Liver (tissue), 9 donors: Measurements from ENCODE around the gene COPS7A. TPM values are rescaled to one million over a fixed set of nuclear protein-coding genes. Genes with fewer than 3 reads are reported as not detected.
A peak's percentile ranks its signal among the peaks of the same experiment; 100 is the strongest.

ENCODE experiments used
- DNase-seq: peaks from one replicate; pipeline ENCODE4 v3.0.0-alpha.2; 2017; ENCODE audit warnings: low spot score
- H3K27ac ChIP-seq, 2 donors: one replicate each; pipeline ENCODE4 v1.7.0; 2013; ENCODE audit warnings: inconsistent platforms in 2 of 2, low read length in 2 of 2, control low read depth in 1 of 2, low read depth in 1 of 2, mild to moderate bottlenecking in 1 of 2
- H3K27me3 ChIP-seq, 4 donors: one replicate each; pipeline versions ENCODE4 v1.6.1 to v1.7.0; 2013; ENCODE audit warnings: low read length in 3 of 4, inconsistent platforms in 1 of 4, mild to moderate bottlenecking in 1 of 4, moderate library complexity in 1 of 4; ENCODE audit not compliant: control insufficient read depth in 4 of 4, insufficient read depth in 4 of 4
- H3K36me3 ChIP-seq, 4 donors: one replicate each; pipeline versions ENCODE4 v1.6.1 to v1.7.0; 2013; ENCODE audit warnings: low read length in 3 of 4, mild to moderate bottlenecking in 3 of 4, low read depth in 1 of 4, moderate library complexity in 1 of 4; ENCODE audit not compliant: control insufficient read depth in 4 of 4, insufficient read depth in 3 of 4
- H3K4me1 ChIP-seq, 4 donors: one replicate each; pipeline versions ENCODE4 v1.6.1 to v1.7.0; 2013; ENCODE audit warnings: low read length in 3 of 4, mild to moderate bottlenecking in 3 of 4, moderate library complexity in 1 of 4; ENCODE audit not compliant: control insufficient read depth in 4 of 4, insufficient read depth in 4 of 4
- H3K4me3 ChIP-seq, 3 donors: one replicate each; pipeline versions ENCODE4 v1.6.1 to v1.7.0; 2013; ENCODE audit warnings: low read length in 3 of 3, control low read depth in 1 of 3, low read depth in 1 of 3, mild to moderate bottlenecking in 1 of 3
- H3K9ac ChIP-seq, 2 donors: one replicate each; pipeline ENCODE4 v1.7.0; 2013; ENCODE audit warnings: low read length in 2 of 2, mild to moderate bottlenecking in 2 of 2, moderate library complexity in 2 of 2, control low read depth in 1 of 2, low read depth in 1 of 2
- H3K9me3 ChIP-seq, 4 donors: one replicate each; pipeline versions ENCODE4 v1.6.1 to v1.7.0; 2013; ENCODE audit warnings: low read length in 3 of 4; ENCODE audit not compliant: control insufficient read depth in 4 of 4
- CTCF ChIP-seq: fragments of 150-350 bp; IDR thresholded peaks from 2 replicates; pipeline ENCODE4 v1.5.1; 2017; ENCODE audit warnings: improper control_type of control experiment, low read depth, low read length; ENCODE audit not compliant: missing input control
- EGR1 ChIP-seq, 2 donors: IDR thresholded peaks; 2 replicates each; pipeline ENCODE4 v1.6.1; 2016 to 2018; ENCODE audit warnings: antibody characterized with exemption in 2 of 2, low read depth in 2 of 2
- FOXA1 ChIP-seq: IDR thresholded peaks from 2 replicates; pipeline ENCODE4 v1.6.1; 2016; ENCODE audit warnings: antibody characterized with exemption
- FOXA2 ChIP-seq: IDR thresholded peaks from 2 replicates; pipeline ENCODE4 v1.6.1; 2016; ENCODE audit warnings: antibody characterized with exemption
- GABPA ChIP-seq, 2 donors: IDR thresholded peaks in 1 of 2; conservative IDR thresholded peaks in 1 of 2; 2 replicates each; pipeline ENCODE4 v1.6.1; 2016; ENCODE audit warnings: antibody characterized with exemption in 2 of 2, mild to moderate bottlenecking in 1 of 2, moderate library complexity in 1 of 2
- HNF4A ChIP-seq, 2 donors: conservative IDR thresholded peaks; 2 replicates each; pipeline ENCODE4 v1.6.1; 2016; ENCODE audit warnings: antibody characterized with exemption in 2 of 2, mild to moderate bottlenecking in 2 of 2
- HNF4G ChIP-seq: IDR thresholded peaks from 2 replicates; pipeline ENCODE4 v1.6.1; 2016; ENCODE audit warnings: antibody characterized with exemption
- JUND ChIP-seq, 2 donors: IDR thresholded peaks; 2 replicates each; pipeline ENCODE4 v1.6.1; 2016; ENCODE audit warnings: antibody characterized with exemption in 2 of 2
- MAX ChIP-seq: IDR thresholded peaks from 2 replicates; pipeline ENCODE4 v1.6.1; 2016; ENCODE audit warnings: antibody characterized with exemption
- NR2F2 ChIP-seq: IDR thresholded peaks from 2 replicates; pipeline ENCODE4 v1.6.1; 2016; ENCODE audit warnings: antibody characterized with exemption
- RAD21 ChIP-seq, 2 donors: IDR thresholded peaks; 2 replicates each; pipeline ENCODE4 v1.6.1; 2016; ENCODE audit warnings: antibody characterized with exemption in 2 of 2, mild to moderate bottlenecking in 2 of 2
- RXRA ChIP-seq, 2 donors: IDR thresholded peaks; 2 replicates each; pipeline ENCODE4 v1.6.1; 2017 to 2018; ENCODE audit warnings: antibody characterized with exemption in 2 of 2, mild to moderate bottlenecking in 1 of 2
- SP1 ChIP-seq: IDR thresholded peaks from 2 replicates; pipeline ENCODE4 v1.6.1; 2018; ENCODE audit warnings: antibody characterized with exemption, mild to moderate bottlenecking
- TAF1 ChIP-seq: conservative IDR thresholded peaks from 2 replicates; pipeline ENCODE4 v1.6.1; 2016; ENCODE audit warnings: antibody characterized with exemption, mild to moderate bottlenecking
- YY1 ChIP-seq: IDR thresholded peaks from 2 replicates; pipeline ENCODE4 v1.6.1; 2016; ENCODE audit warnings: antibody characterized with exemption, mild to moderate bottlenecking
- WGBS: extraction: QIAGEN DNeasy Blood & Tissue Kit; methylation state at CpG from one replicate; pipeline ENCODE4 v1.1.7; 2013; 5-methylcytosine and 5-hydroxymethylcytosine counted together
- polyA plus RNA-seq, 2 donors: library from polyadenylated mRNA; stranded (reverse) in 1 of 2; unstranded in 1 of 2; fragments of 200-250 nt in 1 of 2; fragments of >200 nt in 1 of 2; fragmentation: Nextera tagmentation in 1 of 2; extraction: Ambion mirVana in 1 of 2; gene quantifications; one replicate each; pipeline versions ENCODE4 v1.2.1 to v1.2.3, GENCODE V29; 2013 to 2015
- total RNA-seq, 2 donors: library from RNA; depleted of rRNA; stranded (reverse); fragments of >200 nt; gene quantifications; one replicate each; pipeline ENCODE4 v1.2.3, GENCODE V29; 2014
- TF ChIP-seq, protein P1 (sequence below): IDR thresholded peaks from 2 replicates; pipeline ENCODE4 v1.6.1; 2016; ENCODE audit warnings: antibody characterized with exemption
- TF ChIP-seq, protein P2 (sequence below): IDR thresholded peaks from 2 replicates; pipeline ENCODE4 v1.6.1; 2016; ENCODE audit warnings: antibody characterized with exemption, mild to moderate bottlenecking
- donor health status: healthy.
- donor health status: healthy.
- donor health status: healthy.
- donor health status: healthy.
- donor health status: healthy.

The COPS7A gene
- total and polyA plus RNA-seq, 4 donors, result 26.0 to 37.7 (median 32.4) TPM

- Histone ChIP-seq H3K4me3 (peak overlapping the region in 1 of 3 donors; percentile 1), H3K36me3 (peaks cover 0 to 8% (median 4%) of the 10 kb centered on the region in 4 donors), H3K27ac (peak overlapping the region; percentile 48 to 49), H3K4me1 (peaks cover 14 to 87% (median 61%) of the 10 kb centered on the region in 4 donors), H3K9me3 (no peaks in the 10 kb centered on the region), H3K27me3 (no peaks in the 10 kb centered on the region), H3K9ac (no peak overlapping the region)
- no peak for DNase-seq
- 65% methylated on average over 60 of the region's 60 CpGs for whole genome bisulfite sequencing
- TF ChIP-seq RAD21 (IDR thresholded peaks at IDR 0.05) (no peak), FOXA1 (no peak), EGR1 (IDR thresholded peaks at IDR 0.05; ENCODE audit: low read depth in 2 of 2) (no peak), NR2F2 (no peak), JUND (IDR thresholded peaks at IDR 0.05) (no peak), GABPA (IDR thresholded peaks at IDR 0.05 in 1 of 2, conservative IDR thresholded peaks at IDR 0.05 in 1 of 2) (no peak), YY1 (no peak), HNF4A (conservative IDR thresholded peaks at IDR 0.05) (no peak), SP1 (no peak), TAF1 (no peak), CTCF (no peak), FOXA2 (no peak), HNF4G (no peak)
- TF ChIP-seq, protein P1, sequence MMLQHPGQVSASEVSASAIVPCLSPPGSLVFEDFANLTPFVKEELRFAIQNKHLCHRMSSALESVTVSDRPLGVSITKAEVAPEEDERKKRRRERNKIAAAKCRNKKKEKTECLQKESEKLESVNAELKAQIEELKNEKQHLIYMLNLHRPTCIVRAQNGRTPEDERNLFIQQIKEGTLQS, result no peak
- TF ChIP-seq, protein P2, sequence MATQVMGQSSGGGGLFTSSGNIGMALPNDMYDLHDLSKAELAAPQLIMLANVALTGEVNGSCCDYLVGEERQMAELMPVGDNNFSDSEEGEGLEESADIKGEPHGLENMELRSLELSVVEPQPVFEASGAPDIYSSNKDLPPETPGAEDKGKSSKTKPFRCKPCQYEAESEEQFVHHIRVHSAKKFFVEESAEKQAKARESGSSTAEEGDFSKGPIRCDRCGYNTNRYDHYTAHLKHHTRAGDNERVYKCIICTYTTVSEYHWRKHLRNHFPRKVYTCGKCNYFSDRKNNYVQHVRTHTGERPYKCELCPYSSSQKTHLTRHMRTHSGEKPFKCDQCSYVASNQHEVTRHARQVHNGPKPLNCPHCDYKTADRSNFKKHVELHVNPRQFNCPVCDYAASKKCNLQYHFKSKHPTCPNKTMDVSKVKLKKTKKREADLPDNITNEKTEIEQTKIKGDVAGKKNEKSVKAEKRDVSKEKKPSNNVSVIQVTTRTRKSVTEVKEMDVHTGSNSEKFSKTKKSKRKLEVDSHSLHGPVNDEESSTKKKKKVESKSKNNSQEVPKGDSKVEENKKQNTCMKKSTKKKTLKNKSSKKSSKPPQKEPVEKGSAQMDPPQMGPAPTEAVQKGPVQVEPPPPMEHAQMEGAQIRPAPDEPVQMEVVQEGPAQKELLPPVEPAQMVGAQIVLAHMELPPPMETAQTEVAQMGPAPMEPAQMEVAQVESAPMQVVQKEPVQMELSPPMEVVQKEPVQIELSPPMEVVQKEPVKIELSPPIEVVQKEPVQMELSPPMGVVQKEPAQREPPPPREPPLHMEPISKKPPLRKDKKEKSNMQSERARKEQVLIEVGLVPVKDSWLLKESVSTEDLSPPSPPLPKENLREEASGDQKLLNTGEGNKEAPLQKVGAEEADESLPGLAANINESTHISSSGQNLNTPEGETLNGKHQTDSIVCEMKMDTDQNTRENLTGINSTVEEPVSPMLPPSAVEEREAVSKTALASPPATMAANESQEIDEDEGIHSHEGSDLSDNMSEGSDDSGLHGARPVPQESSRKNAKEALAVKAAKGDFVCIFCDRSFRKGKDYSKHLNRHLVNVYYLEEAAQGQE, result no peak
Measured at GRCh38 chr12:6773590-6774351, 49.9 kb downstream of the COPS7A start.

DNA sequence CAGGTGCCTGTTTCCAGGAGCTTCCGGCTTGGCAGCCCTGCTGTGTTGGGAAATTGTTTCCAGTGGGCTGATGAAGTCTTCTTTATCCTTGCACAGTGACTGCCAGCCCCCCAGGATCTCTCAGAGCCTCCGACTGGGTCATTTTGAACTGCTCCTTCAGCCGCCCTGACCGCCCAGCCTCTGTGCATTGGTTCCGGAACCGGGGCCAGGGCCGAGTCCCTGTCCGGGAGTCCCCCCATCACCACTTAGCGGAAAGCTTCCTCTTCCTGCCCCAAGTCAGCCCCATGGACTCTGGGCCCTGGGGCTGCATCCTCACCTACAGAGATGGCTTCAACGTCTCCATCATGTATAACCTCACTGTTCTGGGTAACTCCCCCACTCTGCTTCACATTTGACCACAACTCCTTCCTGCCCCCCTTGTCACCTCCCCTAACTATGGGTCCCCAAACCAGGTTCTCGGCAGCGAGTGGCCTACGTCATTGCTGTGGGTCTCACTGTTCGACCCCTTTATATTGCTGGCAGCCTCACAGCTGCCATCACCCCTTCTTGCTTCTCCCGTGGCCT is 50.7 kb downstream of the COPS7A start:
- Histone ChIP-seq H3K27me3 (no peaks in the 10 kb centered on the region), H3K36me3 (peaks cover 0 to 6% (median 2%) of the 10 kb centered on the region in 4 donors), H3K27ac (peak overlapping the region; percentile 48 to 49), H3K4me3 (no peak overlapping the region), H3K9ac (no peak overlapping the region), H3K4me1 (peaks cover 12 to 87% (median 60%) of the 10 kb centered on the region in 4 donors), H3K9me3 (no peaks in the 10 kb centered on the region)
- DNase-seq, result no peak
- 87% methylated on average over 15 of the region's 15 CpGs for WGBS
- TF ChIP-seq, protein P2, result no peak
- TF ChIP-seq GABPA (IDR thresholded peaks at IDR 0.05 in 1 of 2, conservative IDR thresholded peaks at IDR 0.05 in 1 of 2) (no peak), EGR1 (IDR thresholded peaks at IDR 0.05; ENCODE audit: low read depth in 2 of 2) (no peak), RAD21 (IDR thresholded peaks at IDR 0.05) (no peak), FOXA2 (no peak), HNF4G (no peak), TAF1 (no peak), CTCF (no peak), YY1 (no peak), RXRA (IDR thresholded peaks at IDR 0.05) (no peak), NR2F2 (no peak), JUND (IDR thresholded peaks at IDR 0.05) (no peak), MAX (no peak), HNF4A (conservative IDR thresholded peaks at IDR 0.05) (no peak)
- TF ChIP-seq, protein P1, result no peak
